ENCODE data around the gene LRRC55. TPM values are rescaled to one million over a fixed set of nuclear protein-coding genes. Genes with fewer than 3 reads are reported as not detected.

The LRRC55 gene, protein sequence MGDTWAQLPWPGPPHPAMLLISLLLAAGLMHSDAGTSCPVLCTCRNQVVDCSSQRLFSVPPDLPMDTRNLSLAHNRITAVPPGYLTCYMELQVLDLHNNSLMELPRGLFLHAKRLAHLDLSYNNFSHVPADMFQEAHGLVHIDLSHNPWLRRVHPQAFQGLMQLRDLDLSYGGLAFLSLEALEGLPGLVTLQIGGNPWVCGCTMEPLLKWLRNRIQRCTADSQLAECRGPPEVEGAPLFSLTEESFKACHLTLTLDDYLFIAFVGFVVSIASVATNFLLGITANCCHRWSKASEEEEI
- total RNA-seq, result not detected

DNA sequence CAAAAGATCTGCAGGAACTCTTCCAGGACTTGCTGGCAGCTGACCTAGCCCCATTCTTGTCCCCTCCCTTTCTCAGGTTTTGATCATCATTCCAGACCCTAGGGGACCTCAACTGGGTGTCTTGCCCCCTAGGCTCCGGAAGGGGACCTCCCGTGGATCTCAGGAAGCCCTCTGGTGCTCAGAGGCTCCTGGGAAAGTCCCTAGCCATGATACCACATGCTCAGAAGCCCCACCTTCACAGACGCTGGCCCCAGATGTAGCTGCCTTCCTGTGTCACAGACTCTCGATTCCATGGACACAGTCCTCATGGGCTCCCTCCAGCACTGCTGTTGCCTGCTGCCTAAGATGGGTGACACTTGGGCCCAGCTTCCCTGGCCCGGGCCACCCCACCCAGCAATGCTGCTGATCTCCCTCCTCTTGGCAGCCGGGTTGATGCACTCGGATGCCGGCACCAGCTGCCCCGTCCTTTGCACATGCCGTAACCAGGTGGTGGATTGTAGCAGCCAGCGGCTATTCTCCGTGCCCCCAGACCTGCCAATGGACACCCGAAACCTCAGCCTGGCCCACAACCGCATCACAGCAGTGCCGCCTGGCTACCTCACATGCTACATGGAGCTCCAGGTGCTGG, at the start of gene LRRC55:
LRRC55 (plus strand) TSS at position 276 of the 628 bp plus-strand sequence; CDS start at position 346, 70 bp downstream.
- no peak within 1 kb of the TSS for H3K4me3 ChIP-seq
- TF ChIP-seq EP300 (IDR thresholded peaks at IDR 0.05), result no peak
- TF ChIP-seq, protein P1, sequence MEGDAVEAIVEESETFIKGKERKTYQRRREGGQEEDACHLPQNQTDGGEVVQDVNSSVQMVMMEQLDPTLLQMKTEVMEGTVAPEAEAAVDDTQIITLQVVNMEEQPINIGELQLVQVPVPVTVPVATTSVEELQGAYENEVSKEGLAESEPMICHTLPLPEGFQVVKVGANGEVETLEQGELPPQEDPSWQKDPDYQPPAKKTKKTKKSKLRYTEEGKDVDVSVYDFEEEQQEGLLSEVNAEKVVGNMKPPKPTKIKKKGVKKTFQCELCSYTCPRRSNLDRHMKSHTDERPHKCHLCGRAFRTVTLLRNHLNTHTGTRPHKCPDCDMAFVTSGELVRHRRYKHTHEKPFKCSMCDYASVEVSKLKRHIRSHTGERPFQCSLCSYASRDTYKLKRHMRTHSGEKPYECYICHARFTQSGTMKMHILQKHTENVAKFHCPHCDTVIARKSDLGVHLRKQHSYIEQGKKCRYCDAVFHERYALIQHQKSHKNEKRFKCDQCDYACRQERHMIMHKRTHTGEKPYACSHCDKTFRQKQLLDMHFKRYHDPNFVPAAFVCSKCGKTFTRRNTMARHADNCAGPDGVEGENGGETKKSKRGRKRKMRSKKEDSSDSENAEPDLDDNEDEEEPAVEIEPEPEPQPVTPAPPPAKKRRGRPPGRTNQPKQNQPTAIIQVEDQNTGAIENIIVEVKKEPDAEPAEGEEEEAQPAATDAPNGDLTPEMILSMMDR (IDR thresholded peaks at IDR 0.05), result no peak
- no peak for TF ChIP-seq POLR2A (IDR thresholded peaks at IDR 0.05)
- H3K36me3 ChIP-seq, result no peaks in the 10 kb centered on the region
- H3K27me3 ChIP-seq, result peaks cover 0 to 37% of the 10 kb centered on the region in 2 donors
- H3K27ac ChIP-seq, result no peak within 1 kb of the TSS
- no peaks in the 10 kb centered on the region for H3K9me3 ChIP-seq
- DNase-seq (ENCODE audit: low spot score in 2 of 2), result no peak
- H3K4me1 ChIP-seq, result peaks cover 0 to 5% (median 0%) of the 10 kb centered on the region in 4 donors
- WGBS, 2 donors, result 63 to 85% methylated on average over 5 to 15 of the region's 15 CpGs

DNA sequence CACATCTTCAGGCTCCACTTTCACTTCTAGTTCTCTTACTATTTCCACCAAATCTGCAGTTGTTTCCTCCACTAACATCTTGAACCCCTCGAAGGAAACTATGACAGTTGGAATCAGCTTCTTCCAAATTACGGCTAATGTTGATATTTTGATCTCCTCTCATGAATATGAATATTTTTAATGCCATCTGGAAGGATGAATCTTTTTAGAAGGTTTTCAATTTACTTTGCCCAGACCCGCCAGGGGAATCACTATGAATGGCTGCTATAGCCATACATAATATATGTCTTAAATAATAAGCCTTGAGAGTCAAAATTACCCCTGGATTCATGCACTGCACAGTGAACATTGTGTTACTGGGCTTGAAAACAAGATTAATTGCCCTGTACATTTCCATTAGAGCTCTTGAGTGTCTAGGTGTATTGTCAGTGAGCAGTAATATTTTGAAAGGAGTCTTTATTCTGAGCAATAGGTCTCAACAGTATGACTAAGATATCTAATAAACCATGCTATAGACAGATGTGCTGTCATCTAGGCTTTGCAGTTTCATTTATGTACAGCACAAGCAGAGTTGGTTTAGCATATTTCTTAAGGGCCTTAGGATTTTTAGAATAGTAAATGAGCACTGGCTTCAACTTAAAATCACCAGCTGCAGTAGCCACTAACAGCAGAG, 48.3 kb upstream of the LRRC55 start:
- Histone ChIP-seq H3K27ac (no peak overlapping the region), H3K4me1 (no peaks in the 10 kb centered on the region), H3K36me3 (no peaks in the 10 kb centered on the region), H3K9me3 (no peaks in the 10 kb centered on the region), H3K27me3 (no peaks in the 10 kb centered on the region), H3K4me3 (no peak overlapping the region)
- no peak for DNase-seq (ENCODE audit: low spot score in 2 of 2)
- WGBS, 2 donors, result 80 to 87% methylated on average over 3 of the region's 3 CpGs
- TF ChIP-seq, protein P1 (IDR thresholded peaks at IDR 0.05), result no peak
- TF ChIP-seq POLR2A (IDR thresholded peaks at IDR 0.05), result no peak
- TF ChIP-seq EP300 (IDR thresholded peaks at IDR 0.05), result no peak

DNA sequence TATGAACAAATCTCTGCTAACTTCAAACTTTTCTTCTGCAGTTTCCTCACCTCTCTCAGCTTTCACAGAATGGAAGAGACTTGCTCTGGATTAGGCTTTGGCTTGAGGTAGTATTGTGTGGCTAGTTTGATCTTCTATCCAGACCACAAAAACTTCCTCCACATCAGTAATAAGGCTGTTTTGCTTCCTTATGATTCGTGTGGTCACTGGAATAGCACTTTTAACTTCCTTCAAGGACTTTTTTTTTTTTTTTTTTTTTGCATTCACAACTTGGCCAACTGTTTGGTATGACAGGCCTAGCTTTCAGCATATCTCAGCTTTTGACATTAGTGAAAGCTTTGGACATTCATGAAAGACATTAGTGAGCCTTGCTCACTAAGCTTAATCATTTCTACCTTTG, 47.5 kb upstream of the LRRC55 start:
- WGBS, 2 donors, result 30 to 48% methylated on average over 1 of the region's 1 CpG

DNA sequence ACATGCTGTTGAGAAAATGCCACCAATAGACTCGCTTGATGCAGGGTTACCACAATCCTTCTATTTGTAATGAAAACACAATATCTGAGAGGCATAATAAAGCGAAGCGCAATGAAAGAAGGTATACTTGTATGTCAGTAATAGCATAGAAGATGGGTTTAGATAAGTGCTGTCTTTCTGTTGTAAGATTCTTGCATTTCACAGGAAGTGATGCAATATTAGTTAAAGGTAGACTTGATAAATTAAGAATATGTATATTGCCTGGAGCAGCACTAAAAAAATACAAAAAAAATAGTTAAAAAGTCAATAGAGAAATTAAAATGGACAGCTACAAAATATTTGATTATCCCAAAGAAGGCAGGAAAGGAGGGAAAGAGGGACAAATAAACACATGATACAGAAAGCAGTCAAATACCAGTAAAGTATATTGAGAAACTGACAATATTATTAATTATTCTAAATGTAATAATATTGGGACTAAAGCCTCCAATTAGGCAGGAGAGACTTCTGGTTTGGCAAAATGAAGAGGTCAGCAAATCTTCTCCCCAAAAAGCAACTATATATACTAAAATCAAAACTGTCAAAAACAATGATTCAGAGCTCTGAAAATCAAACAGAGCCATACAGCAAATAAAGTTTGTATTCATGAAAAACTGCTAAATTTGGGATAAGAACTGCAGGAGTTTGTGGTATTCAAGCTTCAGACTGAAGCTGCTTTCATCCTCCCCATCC, 46.6 kb upstream of the LRRC55 start:
- H3K4me1 ChIP-seq, result no peaks in the 10 kb centered on the region
- H3K27me3 ChIP-seq, result no peaks in the 10 kb centered on the region
- 95 to 98% methylated on average over 3 of the region's 3 CpGs for WGBS, 2 donors
- TF ChIP-seq POLR2A (IDR thresholded peaks at IDR 0.05) (no peak), EP300 (IDR thresholded peaks at IDR 0.05) (no peak)
- TF ChIP-seq, protein P1 (IDR thresholded peaks at IDR 0.05), result no peak
- H3K4me3 ChIP-seq, result no peak overlapping the region
- H3K9me3 ChIP-seq, result no peaks in the 10 kb centered on the region
- H3K27ac ChIP-seq, result no peak overlapping the region
- no peak for DNase-seq (ENCODE audit: low spot score in 2 of 2)
- no peaks in the 10 kb centered on the region for H3K36me3 ChIP-seq

More for the DNA sequence above, 47.5 kb upstream of the LRRC55 start:
- Histone ChIP-seq H3K4me3 (no peak overlapping the region), H3K4me1 (no peaks in the 10 kb centered on the region), H3K27me3 (no peaks in the 10 kb centered on the region), H3K27ac (no peak overlapping the region), H3K36me3 (no peaks in the 10 kb centered on the region), H3K9me3 (no peaks in the 10 kb centered on the region)
- DNase-seq (ENCODE audit: low spot score in 2 of 2), result no peak
- TF ChIP-seq EP300 (IDR thresholded peaks at IDR 0.05) (no peak), POLR2A (IDR thresholded peaks at IDR 0.05) (no peak)
- TF ChIP-seq, protein P1 (IDR thresholded peaks at IDR 0.05), result no peak
